Stomach (tissue), 4 donors: ENCODE measurements around the gene IL20.

Experiments used
- CTCF ChIP-seq, 7 experiments: fragments of 450-650 bp in 4 of 7; fragments of 200-600 bp in 3 of 7; sonication (generic) in 3 of 7; IDR thresholded peaks; one replicate each; pipeline ENCODE4 v1.5.1; 2016 to 2019; ENCODE audit warnings: antibody characterized with exemption in 7 of 7, control low read depth in 2 of 7, mild to moderate bottlenecking in 1 of 7
- EP300 ChIP-seq: sonication (generic); formaldehyde crosslinking; IDR thresholded peaks from one replicate; pipeline ENCODE4 v1.6.1; 2017; ENCODE audit warnings: antibody characterized with exemption
- POLR2A ChIP-seq, 4 donors: fragments of 450-650 bp; IDR thresholded peaks; one replicate each; pipeline ENCODE4 v1.6.1; 2016; ENCODE audit warnings: antibody characterized with exemption in 4 of 4, control low read depth in 2 of 4, mild to moderate bottlenecking in 1 of 4, moderate library complexity in 1 of 4
- POLR2AphosphoS5 ChIP-seq, 3 donors: sonication (generic); formaldehyde crosslinking; IDR thresholded peaks; one replicate each; pipeline ENCODE4 v1.6.1; 2016; ENCODE audit warnings: antibody characterized with exemption in 3 of 3

GRCh38 chr1:206897175-206897574 is 31.8 kb downstream of the IL20 start, which contains the start of gene IL24:
- TF ChIP-seq CTCF (IDR thresholded peaks at IDR 0.05) (no peak), POLR2A (IDR thresholded peaks at IDR 0.05) (no peak), POLR2AphosphoS5 (IDR thresholded peaks at IDR 0.05) (no peak), EP300 (no peak)
